SK-N-SH (cell line): ENCODE data around the gene MPV17. TPM values are rescaled to one million over a fixed set of nuclear protein-coding genes. Genes with fewer than 3 reads are reported as not detected.

Experiments used
- CTCF ChIA-PET: fragments of 300-600, 350-600 bp; formaldehyde crosslinking; extraction: SDS; loops from one replicate; lab custom pipeline; 2021; lab: Yijun Ruan, JAX
- POLR2A ChIA-PET: fragments of 350-600 bp; sonication (Branson Sonifier 250); formaldehyde crosslinking; extraction: SDS; loops from one replicate; lab custom pipeline; 2020; ENCODE audit warnings: antibody characterized with exemption, inconsistent platforms; lab: Yijun Ruan, JAX
- DNase-seq: peaks from one replicate; pipeline ENCODE4 v3.0.0; 2012
- H2AFZ ChIP-seq: fragments of 200-600 bp; sonication (generic); 2 replicates; pipeline ENCODE4 v1.8.1; 2016; ENCODE audit warnings: antibody characterized with exemption, mild to moderate bottlenecking, low read depth
- H3F3A ChIP-seq: fragments of 200-600 bp; sonication (generic); replicated peaks from 2 replicates; pipeline ENCODE3; 2016; ENCODE audit warnings: antibody characterized with exemption, mild to moderate bottlenecking; ENCODE audit not compliant: insufficient read depth
- H3K27ac ChIP-seq, 2 experiments: fragments of 200-500 bp in 1 of 2; fragments of 200-600 bp in 1 of 2; sonication (Bioruptor generic) in 1 of 2; sonication (generic), shearing (Covaris generic) in 1 of 2; 2 replicates each; pipeline versions ENCODE4 v1.5.1 to v1.6.1; 2014 to 2016; ENCODE audit warnings: low read depth in 2 of 2, inconsistent platforms in 1 of 2, low read length in 1 of 2, mild to moderate bottlenecking in 1 of 2, mixed read lengths in 1 of 2
- H3K27me3 ChIP-seq: fragments of 200-600 bp; sonication (generic), shearing (Covaris generic); 2 replicates; pipeline ENCODE4 v1.6.1; 2016; ENCODE audit warnings: mixed run types; ENCODE audit not compliant: insufficient read depth
- H3K36me3 ChIP-seq, 2 experiments: fragments of 200-500 bp in 1 of 2; fragments of 200-600 bp in 1 of 2; sonication (Bioruptor generic) in 1 of 2; sonication (generic) in 1 of 2; replicated peaks in 1 of 2; 2 replicates each; pipeline versions ENCODE3 to v1.5.1; 2014 to 2016; ENCODE audit warnings: low read length in 1 of 2, mild to moderate bottlenecking in 1 of 2; ENCODE audit not compliant: insufficient read depth in 2 of 2, control insufficient read depth in 1 of 2
- H3K4me1 ChIP-seq, 2 experiments: fragments of 200-500 bp in 1 of 2; fragments of 200-600 bp in 1 of 2; sonication (Bioruptor generic) in 1 of 2; sonication (generic), shearing (Covaris generic) in 1 of 2; 2 replicates each; pipeline versions ENCODE4 v1.5.1 to v1.6.1; 2014 to 2016; ENCODE audit warnings: low read depth in 1 of 2, low read length in 1 of 2, mixed run types in 1 of 2; ENCODE audit not compliant: insufficient read depth in 2 of 2, control insufficient read depth in 1 of 2
- H3K4me2 ChIP-seq: fragments of 200-600 bp; sonication (generic), shearing (Covaris generic); 2 replicates; pipeline ENCODE4 v1.6.1; 2017; ENCODE audit warnings: mixed run types
- H3K4me3 ChIP-seq, 2 experiments: fragments of 200-500 bp in 1 of 2; fragments of 200-600 bp in 1 of 2; sonication (Bioruptor generic) in 1 of 2; sonication (generic), shearing (Covaris generic) in 1 of 2; 2 replicates each; pipeline versions ENCODE4 v1.5.1 to v1.8.1; 2014 to 2016; ENCODE audit warnings: low read depth in 2 of 2, inconsistent platforms in 1 of 2, low read length in 1 of 2, mild to moderate bottlenecking in 1 of 2, mixed read lengths in 1 of 2, moderate library complexity in 1 of 2
- H3K79me2 ChIP-seq: fragments of 200-600 bp; sonication (generic); 2 replicates; pipeline ENCODE4 v1.8.1; 2017; ENCODE audit warnings: mild to moderate bottlenecking; ENCODE audit not compliant: insufficient read depth
- H3K9ac ChIP-seq: fragments of 200-600 bp; sonication (generic); 2 replicates; pipeline ENCODE4 v1.6.1; 2017; ENCODE audit warnings: mixed run types
- H3K9me2 ChIP-seq: fragments of 200-600 bp; sonication (generic); 2 replicates; pipeline ENCODE4 v1.6.1; 2017; ENCODE audit warnings: mixed run types
- H3K9me3 ChIP-seq: fragments of 200-600 bp; sonication (generic); 2 replicates; pipeline ENCODE4 v1.6.1; 2017; ENCODE audit warnings: mixed run types, mild to moderate bottlenecking, moderate library complexity
- H4K20me1 ChIP-seq: fragments of 200-600 bp; sonication (generic); 2 replicates; pipeline ENCODE4 v1.6.1; 2017; ENCODE audit warnings: mild to moderate bottlenecking, mixed run types; ENCODE audit not compliant: insufficient read depth
- EZH2phosphoT487 ChIP-seq: fragments of 200-600 bp; sonication (generic); IDR thresholded peaks from 2 replicates; pipeline ENCODE4 v1.6.1; 2017; ENCODE audit warnings: low read depth, mixed run types, mild to moderate bottlenecking, antibody characterized with exemption, moderate library complexity, borderline replicate concordance
- FOSL2 ChIP-seq: IDR thresholded peaks from 2 replicates; pipeline ENCODE4 v1.4.0; 2012; ENCODE audit warnings: low read depth, mild to moderate bottlenecking, moderate library complexity, borderline replicate concordance
- FOXJ3 ChIP-seq: sonication (generic); formaldehyde crosslinking; IDR thresholded peaks from 2 replicates; pipeline ENCODE4 v1.5.1; 2020; ENCODE audit warnings: mild to moderate bottlenecking, missing genetic modification reagents
- GATA2 ChIP-seq: sonication (generic); formaldehyde crosslinking; IDR thresholded peaks from 2 replicates; pipeline ENCODE4 v1.5.0; 2020; ENCODE audit warnings: mild to moderate bottlenecking, missing genetic modification reagents
- JUND ChIP-seq: IDR thresholded peaks from 2 replicates; pipeline ENCODE4 v1.4.0; 2012
- NFIC ChIP-seq: IDR thresholded peaks from 2 replicates; pipeline ENCODE4 v1.4.0; 2012; ENCODE audit warnings: borderline replicate concordance
- RXRA ChIP-seq: IDR thresholded peaks from 2 replicates; pipeline ENCODE4 v1.4.0; 2012; ENCODE audit warnings: low read depth, mild to moderate bottlenecking, borderline replicate concordance
- SIN3A ChIP-seq: IDR thresholded peaks from 2 replicates; pipeline ENCODE4 v1.6.1; 2012; ENCODE audit warnings: low read depth, mild to moderate bottlenecking, low read length, moderate library complexity, borderline replicate concordance
- TEAD4 ChIP-seq: IDR thresholded peaks from 2 replicates; pipeline ENCODE4 v1.4.0; 2012; ENCODE audit warnings: mild to moderate bottlenecking, borderline replicate concordance; ENCODE audit not compliant: insufficient read depth
- USF1 ChIP-seq: IDR thresholded peaks from 2 replicates; pipeline ENCODE4 v1.4.0; 2012; ENCODE audit warnings: low read depth, borderline replicate concordance
- YY1 ChIP-seq: IDR thresholded peaks from 2 replicates; pipeline ENCODE4 v1.4.0; 2012; ENCODE audit warnings: low read depth, mild to moderate bottlenecking
- WGBS: methylation state at CpG from one replicate; pipeline ENCODE4 v1.1.6; 2017; ENCODE audit warnings: low lambda C conversion rate; 5-methylcytosine and 5-hydroxymethylcytosine counted together
- polyA plus RNA-seq, 3 experiments: library from polyadenylated mRNA; depleted of rRNA; stranded (reverse); fragments of >200 nt; gene quantifications; 2 replicates each; pipeline ENCODE4 v1.2.3, GENCODE V29; 2012
- TF ChIP-seq, protein P1 (sequence below): IDR thresholded peaks from 2 replicates; pipeline ENCODE4 v1.4.0; 2012; ENCODE audit warnings: low read depth, borderline replicate concordance
- TF ChIP-seq, protein P2 (sequence below): fragments of 150-350 bp; IDR thresholded peaks from 2 replicates; pipeline ENCODE4 v1.6.1; 2017; ENCODE audit warnings: antibody characterized with exemption, low read length, low read depth, borderline replicate concordance
- TF ChIP-seq, protein P3 (sequence below): fragments of 150-350 bp; IDR thresholded peaks from 2 replicates; pipeline ENCODE4 v1.6.1; 2016; ENCODE audit warnings: mild to moderate bottlenecking, low read depth, low read length

Gene MPV17
- polyA plus RNA-seq, 1 of the 3 experiments (the other 2 are of a cell fraction), result 255 TPM

GRCh38 chr2:27296481-27296880 lies 26.4 kb downstream of the MPV17 start:
- ChIA-PET CTCF (interaction anchor here (0.6 to 18.7 kb wide), 4 partner anchors 8 to 32 kb away, joined by 3 to 284 read pairs (median 63); partner anchors contain the start of genes TRIM54 and UCN), POLR2A (no interaction called here)
- no peak for DNase-seq
- Histone ChIP-seq H3K36me3 (no peaks in the 10 kb centered on the region), H3K79me2 (no peaks in the 10 kb centered on the region), H3K27ac (no peak overlapping the region), H3K9ac (no peak overlapping the region), H2AFZ (no peak overlapping the region), H3F3A (peaks cover 15% of the 10 kb centered on the region), H3K9me2 (no peaks in the 10 kb centered on the region), H3K9me3 (no peaks in the 10 kb centered on the region), H3K27me3 (no peaks in the 10 kb centered on the region), H3K4me2 (no peak overlapping the region), H3K4me3 (no peak overlapping the region), H3K4me1 (peaks cover 2 to 13% of the 10 kb centered on the region in 2 experiments; a peak in 3 of 4 replicates), H4K20me1 (no peaks in the 10 kb centered on the region)
- TF ChIP-seq, protein P1, sequence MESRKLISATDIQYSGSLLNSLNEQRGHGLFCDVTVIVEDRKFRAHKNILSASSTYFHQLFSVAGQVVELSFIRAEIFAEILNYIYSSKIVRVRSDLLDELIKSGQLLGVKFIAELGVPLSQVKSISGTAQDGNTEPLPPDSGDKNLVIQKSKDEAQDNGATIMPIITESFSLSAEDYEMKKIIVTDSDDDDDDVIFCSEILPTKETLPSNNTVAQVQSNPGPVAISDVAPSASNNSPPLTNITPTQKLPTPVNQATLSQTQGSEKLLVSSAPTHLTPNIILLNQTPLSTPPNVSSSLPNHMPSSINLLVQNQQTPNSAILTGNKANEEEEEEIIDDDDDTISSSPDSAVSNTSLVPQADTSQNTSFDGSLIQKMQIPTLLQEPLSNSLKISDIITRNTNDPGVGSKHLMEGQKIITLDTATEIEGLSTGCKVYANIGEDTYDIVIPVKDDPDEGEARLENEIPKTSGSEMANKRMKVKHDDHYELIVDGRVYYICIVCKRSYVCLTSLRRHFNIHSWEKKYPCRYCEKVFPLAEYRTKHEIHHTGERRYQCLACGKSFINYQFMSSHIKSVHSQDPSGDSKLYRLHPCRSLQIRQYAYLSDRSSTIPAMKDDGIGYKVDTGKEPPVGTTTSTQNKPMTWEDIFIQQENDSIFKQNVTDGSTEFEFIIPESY, result no peak
- TF ChIP-seq TEAD4 (no peak), GATA2 (CRISPR knock-in tag) (no peak), YY1 (no peak), FOXJ3 (CRISPR knock-in tag) (no peak), RXRA (no peak), JUND (no peak), EZH2phosphoT487 (no peak), SIN3A (no peak), FOSL2 (no peak), NFIC (no peak), USF1 (no peak)
- TF ChIP-seq, protein P2, sequence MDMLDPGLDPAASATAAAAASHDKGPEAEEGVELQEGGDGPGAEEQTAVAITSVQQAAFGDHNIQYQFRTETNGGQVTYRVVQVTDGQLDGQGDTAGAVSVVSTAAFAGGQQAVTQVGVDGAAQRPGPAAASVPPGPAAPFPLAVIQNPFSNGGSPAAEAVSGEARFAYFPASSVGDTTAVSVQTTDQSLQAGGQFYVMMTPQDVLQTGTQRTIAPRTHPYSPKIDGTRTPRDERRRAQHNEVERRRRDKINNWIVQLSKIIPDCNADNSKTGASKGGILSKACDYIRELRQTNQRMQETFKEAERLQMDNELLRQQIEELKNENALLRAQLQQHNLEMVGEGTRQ, result no peak
- TF ChIP-seq, protein P3, sequence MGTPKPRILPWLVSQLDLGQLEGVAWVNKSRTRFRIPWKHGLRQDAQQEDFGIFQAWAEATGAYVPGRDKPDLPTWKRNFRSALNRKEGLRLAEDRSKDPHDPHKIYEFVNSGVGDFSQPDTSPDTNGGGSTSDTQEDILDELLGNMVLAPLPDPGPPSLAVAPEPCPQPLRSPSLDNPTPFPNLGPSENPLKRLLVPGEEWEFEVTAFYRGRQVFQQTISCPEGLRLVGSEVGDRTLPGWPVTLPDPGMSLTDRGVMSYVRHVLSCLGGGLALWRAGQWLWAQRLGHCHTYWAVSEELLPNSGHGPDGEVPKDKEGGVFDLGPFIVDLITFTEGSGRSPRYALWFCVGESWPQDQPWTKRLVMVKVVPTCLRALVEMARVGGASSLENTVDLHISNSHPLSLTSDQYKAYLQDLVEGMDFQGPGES, result no peak
- WGBS, result 66% methylated on average over 4 of the region's 4 CpGs
